HG03095 (cell line): Measurements from ENCODE around the gene NFATC1.

Experiments used
- ATAC-seq: cut with Tn5 transposase; IDR thresholded peaks from one replicate; pipeline ENCODE4 v1.9.1; 2021; ENCODE audit warnings: moderate library complexity; ENCODE audit not compliant: unreplicated experiment

NFATC1 gene

DNA sequence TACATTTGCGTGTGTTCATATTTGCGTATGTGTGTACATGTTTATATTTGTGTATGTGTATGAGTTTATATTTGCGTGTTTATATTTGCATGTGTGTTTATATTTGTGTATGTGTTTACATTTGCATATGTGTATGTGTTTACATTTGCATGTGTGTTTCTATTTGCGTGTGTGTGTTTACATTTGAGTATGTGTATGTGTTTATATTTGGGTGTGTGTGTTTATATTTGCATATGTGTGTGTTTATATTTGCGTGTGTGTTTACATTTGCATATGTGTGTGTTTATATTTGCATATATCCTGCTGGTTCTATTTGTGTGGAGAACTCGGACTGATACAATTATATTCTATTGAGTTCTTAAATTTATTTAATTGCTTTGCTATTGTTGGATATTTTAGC lies 168.7 kb downstream of the NFATC1 start:
- no peak for ATAC-seq

DNA sequence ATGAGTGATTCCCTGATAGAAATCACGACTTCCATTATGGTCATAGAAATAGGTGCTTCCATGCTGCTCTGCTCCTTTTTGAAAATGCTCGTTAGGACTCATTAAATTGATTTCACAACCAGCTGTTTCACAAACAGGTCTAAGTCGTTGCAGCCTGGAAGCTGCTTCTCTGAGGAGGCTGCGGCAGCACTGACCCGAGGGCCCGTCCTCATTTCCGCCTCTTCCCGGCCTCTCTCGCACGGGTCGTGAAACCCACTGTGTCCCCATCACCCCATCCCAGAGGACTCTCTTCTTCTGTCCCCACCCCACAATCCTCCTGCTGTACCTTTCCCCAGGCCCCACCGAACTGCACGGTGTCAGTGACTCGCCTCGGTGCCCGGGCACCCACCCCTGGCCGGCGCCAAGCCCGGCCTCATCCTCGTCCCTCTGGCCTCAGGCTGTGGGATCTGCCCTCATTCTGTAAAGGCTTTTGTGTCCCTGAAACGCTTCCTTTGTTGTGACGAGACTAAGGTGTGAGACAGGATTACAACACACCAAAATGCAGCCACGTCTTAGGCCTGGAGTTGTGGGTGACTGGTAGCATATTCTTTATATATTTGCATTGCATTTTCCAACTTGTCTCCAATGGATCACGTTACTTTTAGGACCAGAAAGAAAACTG lies 171.2 kb downstream of the NFATC1 start:
- no peak for ATAC-seq

DNA sequence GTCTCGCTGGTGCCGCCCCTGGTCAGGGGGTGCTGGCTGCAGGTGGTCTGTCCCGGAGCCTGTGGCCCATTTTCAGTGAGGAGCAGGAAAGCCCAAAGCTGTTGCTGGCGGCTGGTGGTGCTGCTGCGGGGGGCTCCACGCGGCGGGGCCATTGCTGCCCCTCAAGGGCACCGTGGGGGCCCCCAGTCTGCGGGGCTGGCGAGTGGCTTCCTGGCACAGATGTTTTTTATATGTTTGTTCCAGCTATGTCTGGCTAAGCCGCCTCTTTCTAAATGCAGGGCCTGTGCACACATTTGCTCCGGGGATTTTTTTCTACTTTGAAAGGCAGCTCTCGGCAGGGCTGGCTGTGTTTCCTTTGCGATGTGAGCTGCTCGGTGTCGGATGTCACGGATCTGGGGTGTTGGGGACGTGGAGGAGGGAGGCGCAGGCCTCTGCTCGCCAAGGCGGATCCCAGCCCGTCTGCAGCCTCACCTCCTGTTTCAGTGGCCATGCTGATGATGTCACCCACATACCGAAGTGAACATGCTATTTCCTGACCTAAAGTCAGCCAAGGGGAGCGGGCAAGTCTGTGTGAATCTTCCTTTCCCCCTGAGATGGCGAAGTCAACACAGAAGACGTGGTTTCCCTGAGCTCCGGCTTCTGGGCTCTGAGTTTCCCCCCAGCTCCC lies 171.9 kb downstream of the NFATC1 start:
- no peak for ATAC-seq

DNA sequence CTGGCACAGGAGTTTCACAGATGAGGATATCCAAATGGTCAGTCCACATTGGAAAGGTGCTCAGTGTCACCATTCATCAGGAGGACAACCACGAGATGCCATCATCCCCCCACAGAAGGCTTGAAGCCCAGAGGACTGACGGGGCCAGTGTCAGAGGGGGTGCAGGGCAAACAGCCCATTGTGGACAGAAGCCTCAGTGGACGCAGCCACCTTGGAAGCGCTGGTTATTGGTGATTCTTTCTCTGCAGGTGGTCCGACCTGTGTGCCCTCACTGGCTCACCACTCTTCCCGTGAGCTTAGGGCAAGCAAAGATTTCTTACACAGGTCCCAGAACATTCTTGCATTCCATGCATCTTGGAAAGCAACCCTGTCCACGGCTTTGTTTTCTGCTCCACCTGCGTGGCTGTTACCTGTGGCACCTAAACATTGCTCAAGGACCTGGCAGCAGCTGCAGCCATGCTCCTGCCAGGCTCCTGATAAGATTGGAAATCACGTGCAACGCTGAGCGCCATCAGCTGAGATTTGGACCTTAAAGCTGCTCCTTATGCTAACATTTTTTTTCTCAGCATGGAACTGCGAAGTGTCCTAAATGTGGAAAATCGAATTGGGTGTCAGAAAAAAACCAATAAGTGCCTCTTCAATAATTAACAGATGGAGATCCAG lies 172.9 kb downstream of the NFATC1 start:
- no peak for ATAC-seq

DNA sequence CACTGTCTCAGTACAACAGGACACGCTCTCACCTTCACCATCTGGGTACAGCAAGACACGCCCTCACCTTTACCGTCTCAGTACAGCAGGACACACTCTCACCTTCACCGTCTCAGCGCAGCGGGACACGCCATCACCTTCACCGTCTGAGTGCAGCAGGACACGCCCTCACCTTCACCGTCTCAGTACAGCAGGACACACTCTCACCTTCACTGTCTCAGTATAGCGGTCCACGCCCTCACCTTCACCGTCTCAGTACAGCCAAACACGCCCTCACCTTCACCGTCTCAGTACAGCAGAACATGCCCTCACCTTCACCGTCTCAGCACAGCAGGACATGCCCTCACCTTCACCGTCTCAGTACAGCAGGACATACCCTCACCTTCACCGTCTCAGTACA lies 174.0 kb downstream of the NFATC1 start:
- no peak for ATAC-seq

DNA sequence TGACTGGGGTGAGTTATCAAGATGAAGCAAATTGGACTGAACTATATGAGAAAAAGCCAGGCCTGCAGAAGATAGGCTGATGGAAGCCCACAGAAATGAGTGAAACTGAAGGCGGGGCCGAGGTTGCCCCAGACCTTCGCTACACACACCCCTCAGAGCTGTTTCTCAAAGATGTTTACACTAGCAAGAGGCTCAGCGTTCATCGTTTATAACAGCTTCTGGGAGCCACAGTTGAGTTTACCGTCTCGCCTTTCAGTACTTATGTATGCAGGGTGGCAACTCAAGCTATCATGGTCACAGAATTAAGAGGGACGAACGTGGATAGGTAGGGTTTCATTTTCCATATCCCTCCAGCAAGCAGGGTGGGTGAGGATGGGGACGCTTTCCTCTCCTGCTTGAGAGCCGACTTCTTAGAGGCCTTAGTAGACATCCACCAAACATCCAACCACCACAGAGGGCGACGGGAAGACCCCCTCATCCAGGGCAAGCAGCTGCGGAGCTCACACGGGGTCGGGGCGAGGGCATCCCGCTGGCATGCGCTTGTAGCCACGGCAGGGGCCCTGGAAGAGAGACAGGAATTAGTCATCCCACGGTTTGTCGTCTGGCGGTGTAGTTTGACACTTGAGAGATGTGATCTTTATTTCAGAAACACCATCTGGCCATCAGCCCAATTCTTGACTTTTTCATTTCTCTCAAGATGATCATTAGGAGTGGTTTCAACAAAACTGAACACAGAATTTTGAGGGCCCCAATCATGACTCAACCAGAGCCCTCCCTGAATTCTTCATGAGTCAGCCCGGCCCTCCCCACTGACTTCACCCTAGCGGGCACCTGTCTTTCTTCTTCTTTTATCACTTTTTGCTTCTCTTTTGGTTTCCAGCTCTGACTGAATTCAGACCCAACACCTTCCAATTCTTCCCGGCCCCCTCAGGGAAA lies 174.8 kb downstream of the NFATC1 start:
- no peak for ATAC-seq

DNA sequence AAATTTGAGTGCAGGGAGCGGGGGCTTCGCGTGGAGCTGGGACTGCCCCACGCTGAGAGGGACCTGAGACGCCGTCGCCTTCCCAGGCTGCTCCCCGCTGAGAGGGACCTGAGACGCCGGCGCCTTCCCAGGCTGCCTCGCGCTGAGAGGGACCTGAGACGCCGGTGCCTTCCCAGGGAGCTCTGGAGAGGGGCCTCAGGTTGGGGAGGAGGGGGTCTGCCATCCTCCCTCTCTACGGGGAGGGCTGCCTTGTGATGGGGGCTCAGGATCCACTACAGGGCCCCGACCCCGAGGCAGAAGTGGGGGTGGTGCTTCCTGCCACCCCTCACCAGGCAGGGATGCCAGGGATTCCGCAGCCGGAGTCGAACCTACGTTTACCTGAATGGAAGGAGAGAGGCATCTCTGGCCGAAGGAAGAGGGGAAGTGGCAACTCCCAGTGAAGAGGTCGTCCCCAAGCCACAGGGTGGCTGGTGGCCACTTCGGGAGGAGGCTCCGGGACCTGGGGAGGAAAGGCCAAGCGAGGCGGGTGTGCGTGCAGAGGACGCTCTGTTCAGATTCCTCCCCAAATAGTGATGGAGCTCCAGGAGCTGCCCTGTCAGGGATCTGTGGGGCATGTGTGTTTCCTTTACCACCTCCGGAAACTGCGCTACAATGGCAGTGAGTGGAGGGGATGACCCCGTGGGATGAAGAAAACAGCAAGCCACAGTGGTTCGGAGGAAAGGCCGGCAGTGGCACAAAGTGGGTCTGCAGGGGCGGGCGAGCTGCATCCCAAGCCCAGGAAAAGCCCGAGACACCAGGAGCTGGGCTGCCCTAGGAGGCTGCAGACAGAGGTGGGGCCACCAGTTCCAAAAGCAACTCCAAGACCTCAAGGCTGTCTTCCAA lies 175.7 kb downstream of the NFATC1 start:
- no peak for ATAC-seq

DNA sequence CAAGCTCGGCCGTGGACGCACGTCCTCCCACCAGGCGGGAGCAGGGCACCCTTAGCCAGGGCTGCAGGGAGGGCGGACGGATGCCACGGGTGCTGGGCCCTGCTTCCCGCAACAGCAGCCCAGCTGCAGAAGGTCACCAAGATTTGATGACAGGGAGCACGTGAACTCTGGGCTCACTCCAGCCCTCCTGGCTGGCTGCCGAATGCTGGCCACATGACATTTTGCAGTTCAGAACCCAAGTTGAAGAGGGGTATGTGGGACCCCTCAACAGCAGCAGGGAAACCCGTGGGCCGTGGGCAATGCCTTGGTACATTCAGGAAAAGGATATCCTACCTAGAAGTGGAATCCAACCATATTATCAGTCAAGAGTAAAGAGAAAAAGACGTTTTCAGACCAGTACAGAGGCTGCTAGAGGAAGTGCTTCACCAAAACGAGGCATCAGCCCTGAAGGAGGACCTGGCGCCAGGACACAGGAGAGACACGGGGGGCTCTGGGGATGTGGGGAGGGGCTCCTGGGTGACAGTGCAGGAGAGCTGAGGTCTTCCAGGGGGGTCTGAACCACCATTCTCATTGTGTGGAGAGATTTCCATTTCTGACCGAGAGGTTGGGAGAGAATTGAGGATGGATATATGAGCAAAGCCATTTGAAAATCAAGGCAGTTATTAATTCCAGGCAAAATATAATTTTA lies 176.5 kb downstream of the NFATC1 start:
- ATAC-seq = no peak

DNA sequence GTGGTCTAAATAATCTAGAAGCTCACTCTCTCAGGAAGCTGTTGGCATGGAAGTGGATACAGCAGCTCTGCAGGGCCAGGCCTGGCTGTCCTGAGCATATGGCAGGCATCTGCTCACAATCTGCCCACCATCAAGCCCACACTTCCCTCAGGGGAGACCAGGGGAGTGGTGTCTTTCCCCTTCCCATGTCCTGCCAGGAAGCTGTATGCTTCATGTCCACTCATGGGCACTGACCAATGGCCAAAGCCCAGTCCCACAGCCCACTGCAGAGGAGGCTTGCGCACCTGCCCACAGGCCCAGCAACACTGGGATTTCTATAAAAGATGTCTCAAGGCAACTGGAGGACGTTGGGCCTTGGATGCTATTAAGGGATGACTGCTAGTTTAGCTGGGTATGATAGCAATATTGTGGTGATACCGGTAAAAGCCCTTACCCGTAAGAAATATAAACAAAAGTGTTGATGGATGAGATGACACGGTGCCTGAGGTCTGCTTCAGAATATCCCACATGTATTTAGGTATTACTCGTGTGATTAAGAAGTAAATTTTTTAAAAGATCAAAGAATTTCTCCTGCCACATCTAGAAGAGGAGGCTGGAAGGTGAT lies 177.2 kb downstream of the NFATC1 start:
- no peak for ATAC-seq

DNA sequence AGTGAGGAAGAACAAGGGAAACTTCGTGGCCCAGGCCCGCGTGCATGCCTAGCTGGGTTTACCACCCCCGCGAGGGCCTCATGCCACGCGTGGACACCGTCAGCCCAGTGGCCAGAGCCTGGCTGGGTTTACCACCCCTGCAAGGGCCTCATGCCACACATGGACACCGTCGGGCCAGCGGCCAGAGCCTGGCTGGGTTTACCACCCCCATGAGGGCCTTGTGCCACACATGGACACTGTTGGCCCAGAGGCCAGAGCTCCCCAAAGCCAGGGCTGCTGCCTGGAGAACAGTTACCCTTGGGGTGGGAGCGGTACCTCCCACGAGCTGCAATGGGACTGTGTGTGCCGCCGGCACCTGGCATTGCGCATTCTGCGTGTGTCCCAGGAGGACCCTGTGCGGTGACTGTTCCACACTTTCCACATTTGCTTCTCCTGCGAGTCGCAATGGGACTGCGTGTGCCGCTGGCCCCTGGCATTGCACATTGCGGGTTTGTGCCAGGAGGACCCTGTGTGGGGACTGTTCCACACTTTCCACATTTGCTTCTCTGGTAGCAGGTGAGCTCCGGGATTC lies 178.3 kb downstream of the NFATC1 start:
- no peak for ATAC-seq

DNA sequence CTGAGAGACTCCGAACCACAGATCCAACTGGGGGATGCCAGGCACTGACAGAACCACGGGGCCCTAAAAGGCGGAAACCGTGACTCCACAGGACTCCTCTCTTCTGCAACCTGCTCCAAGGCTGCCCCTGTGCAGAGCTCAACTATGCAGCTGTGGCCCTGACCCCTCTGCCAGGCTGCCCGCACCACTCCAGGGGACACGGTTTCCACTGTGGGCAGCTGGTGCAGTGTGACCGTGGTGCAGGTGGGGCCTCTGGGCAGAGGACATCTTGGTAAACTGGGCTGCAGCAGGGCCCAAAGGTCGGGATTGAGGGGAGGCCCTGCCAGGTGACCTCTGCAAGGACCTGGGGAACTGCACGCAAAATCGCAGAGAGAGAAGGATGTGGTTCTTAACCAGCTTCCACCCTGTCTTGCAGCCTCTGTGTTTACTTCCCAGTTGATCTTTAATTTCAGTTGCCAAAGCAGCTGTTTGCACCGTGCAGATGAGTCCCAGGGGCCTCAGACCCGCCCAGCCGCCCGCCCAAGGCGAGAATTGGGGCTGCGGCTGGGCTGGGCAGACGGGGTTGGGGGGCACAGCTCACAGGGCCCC lies 179.3 kb downstream of the NFATC1 start:
- no peak for ATAC-seq

DNA sequence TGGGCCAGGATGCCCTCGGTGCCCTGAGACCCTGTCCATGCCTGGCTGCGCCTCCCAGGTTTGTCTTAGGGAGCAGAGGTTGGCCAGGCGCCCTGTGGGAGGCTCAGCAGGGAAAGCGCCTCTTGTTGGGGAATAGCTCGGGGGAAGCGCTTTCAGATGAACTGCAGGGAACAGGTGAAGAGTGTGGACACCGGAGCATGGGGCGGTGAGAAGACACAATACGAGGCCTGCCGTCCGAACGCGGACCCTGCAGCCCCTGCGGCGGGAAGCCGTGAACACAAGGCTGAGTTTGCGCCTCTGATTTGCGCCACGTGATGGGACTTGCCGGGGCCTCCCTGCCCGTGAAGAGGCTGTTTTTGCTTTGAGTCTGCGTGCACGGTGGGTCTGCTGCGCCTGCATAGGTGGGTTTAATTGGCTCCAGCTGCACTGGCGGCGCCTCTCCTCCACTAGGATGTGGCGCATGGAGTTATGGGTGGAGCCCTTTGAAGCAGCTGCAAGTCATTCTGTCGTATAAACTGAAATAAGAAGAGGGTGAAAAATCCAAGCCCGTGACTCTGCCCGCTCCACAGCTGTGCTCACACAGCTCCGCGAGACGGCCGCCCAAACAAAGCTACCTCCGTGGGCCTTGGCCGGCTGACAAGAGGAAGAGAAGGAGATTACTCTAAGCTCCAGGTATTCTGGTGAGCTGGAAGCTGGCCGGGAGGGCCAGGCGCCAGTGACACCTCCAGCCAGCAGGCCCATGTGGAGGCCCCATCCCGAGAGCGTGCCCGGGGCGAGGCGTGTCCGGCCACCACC lies 180.4 kb downstream of the NFATC1 start:
- ATAC-seq = no peak

DNA sequence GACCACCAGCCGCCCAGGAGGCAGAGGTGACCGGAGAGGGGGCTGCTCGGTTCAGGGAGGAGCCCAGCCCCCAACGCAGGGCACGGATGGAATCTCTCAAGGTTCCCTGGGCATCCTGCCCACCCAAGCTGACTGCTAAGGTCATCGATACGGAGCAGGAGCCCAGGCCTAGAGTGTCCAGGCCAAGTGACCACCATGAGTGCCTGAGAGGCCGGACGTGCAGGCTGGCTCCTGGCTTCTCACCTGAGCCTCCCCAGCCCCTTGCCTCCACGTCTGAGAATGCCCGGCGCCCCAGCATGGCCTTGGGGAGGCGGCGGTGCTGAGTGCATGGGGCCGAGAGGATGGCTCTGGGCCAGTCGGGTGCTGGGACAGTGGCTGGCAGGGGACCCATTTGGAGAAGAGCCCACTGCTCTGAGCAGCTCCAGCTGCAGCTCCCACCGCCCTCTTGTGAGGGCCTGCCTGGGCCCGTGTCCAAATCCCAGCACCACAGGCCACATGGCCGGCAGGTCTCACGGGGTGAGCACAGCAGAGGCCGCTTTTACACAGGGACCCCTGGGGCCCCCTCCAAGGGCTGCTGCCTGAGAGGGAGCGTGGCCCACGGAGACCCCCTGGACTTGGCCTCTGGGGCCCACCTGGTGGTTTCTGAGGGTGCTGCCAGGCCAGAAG lies 181.1 kb downstream of the NFATC1 start:
- no peak for ATAC-seq

DNA sequence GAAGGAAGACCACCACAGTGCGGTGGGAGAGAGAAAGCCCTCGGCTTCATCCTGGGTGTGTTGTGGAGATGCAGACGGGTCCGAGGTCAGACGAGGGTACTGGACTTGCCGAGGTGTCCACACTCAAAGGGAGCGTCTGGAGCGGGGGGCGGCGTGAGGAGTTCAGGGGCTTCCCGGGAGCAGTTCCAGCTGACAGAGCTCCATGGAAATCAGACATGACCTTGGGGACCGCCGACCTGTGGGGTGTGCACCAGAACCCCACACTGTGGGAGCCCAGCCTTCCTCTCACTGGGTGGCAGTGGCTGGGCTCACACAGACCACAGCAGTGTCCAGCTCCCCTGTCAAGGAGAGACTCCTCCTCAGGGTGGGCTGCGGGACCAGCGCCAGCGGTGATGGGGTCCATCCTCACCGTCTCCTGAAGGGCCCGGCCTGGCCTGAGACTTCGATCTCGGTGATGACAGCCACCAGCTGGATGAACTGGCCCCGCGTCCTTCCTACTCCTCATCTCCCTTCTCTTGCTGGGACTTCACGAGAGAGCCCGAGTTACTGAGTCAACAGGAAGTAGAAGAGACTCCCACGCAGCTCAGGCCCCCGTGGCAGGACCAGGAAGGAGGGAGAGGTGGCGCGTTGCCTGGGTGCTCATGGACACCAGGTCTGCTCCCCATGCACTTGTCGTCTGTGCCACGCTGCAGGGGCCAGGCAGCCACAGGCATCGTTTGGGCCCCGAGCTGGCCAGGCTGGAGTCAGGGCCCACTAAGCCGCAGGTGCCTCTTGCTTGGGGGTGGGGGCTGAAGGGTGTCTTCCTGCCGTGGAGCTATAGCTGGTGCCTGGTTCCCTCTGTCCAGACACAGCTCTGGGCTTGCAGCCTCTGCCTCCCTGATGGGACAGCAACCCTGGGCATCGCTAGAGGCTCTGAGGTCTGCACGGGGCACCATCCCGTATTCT lies 182.0 kb downstream of the NFATC1 start:
- ATAC-seq = no peak

DNA sequence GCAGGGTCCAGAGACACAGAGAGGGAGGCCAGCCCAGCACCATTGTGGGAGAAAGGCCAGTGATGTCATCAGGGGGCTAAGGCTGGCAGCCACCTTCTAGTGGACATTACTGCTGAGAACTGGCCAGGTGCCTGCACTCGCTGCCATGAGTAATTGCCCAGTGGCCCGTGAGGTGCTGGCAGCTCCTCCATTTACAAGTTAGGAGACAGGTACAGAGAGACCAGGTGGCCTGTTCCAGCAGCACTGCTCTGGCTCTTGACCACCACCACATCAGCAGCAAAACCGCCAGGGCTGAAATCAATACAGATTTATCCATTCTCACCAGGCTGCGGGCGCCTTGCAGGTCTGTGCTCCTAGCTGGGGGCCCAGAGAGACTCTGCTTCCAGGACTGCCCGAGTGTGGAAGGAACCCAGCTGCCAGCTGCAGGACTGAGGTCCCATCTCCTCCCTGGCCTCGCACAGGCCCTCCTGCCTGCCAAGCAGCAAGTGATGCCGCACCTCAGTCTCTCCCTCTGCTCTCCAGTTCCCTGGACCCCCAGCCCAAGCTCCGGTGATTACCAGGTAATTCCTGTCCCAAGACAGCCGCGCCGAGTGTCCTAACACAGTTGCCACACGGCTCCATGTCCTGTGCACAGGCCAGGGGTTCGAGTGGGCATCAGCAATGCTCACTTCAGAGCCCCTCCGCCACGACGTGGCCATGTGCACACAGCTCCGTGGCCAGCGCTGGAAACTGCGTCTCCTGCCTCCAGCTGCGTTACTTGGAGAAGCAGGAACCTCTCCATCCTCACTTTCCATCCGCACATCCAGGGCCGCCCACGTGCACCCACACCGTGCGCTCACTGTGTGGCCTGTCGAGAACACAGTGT lies 182.9 kb downstream of the NFATC1 start:
- ATAC-seq = no peak
